ENCODE results near the gene DACT1.

DNA sequence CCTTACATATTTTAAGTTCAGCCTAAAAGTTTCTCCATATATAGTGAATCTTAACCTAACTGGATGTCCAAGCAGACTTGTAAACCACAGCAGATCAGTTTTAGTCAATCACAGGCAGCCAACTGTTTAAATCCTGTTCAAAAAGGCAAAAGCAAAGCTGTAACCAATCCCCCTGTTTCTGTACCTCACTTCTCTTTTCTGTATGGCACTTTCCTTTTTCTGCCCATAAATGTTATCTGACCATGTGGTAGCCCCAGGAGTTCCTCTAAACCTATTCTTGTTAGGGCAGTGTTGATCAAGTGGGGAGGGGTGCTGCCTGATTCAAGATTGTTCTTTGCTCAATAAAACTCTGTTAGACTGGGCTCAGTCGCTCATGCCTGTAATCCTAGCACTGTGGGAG is 8.5 kb upstream of the DACT1 start:
- TF ChIP-seq POLR2A (IDR thresholded peaks at IDR 0.05; ENCODE audit: low read depth, low read length): no peak
- TF ChIP-seq MYC (IDR thresholded peaks at IDR 0.05; ENCODE audit: insufficient read depth, insufficient read length, insufficient replicate concordance, low read length, severe bottlenecking): no peak
- TF ChIP-seq, protein P1, sequence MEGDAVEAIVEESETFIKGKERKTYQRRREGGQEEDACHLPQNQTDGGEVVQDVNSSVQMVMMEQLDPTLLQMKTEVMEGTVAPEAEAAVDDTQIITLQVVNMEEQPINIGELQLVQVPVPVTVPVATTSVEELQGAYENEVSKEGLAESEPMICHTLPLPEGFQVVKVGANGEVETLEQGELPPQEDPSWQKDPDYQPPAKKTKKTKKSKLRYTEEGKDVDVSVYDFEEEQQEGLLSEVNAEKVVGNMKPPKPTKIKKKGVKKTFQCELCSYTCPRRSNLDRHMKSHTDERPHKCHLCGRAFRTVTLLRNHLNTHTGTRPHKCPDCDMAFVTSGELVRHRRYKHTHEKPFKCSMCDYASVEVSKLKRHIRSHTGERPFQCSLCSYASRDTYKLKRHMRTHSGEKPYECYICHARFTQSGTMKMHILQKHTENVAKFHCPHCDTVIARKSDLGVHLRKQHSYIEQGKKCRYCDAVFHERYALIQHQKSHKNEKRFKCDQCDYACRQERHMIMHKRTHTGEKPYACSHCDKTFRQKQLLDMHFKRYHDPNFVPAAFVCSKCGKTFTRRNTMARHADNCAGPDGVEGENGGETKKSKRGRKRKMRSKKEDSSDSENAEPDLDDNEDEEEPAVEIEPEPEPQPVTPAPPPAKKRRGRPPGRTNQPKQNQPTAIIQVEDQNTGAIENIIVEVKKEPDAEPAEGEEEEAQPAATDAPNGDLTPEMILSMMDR (IDR thresholded peaks at IDR 0.05 in 2 of 3, conservative IDR thresholded peaks at IDR 0.05 in 1 of 3; ENCODE audit: control insufficient read depth in 2 of 3, extremely low read depth in 1 of 3, insufficient read depth in 1 of 3, low read depth in 3 of 3, low read length in 3 of 3): no peak
- TF ChIP-seq, protein P2, sequence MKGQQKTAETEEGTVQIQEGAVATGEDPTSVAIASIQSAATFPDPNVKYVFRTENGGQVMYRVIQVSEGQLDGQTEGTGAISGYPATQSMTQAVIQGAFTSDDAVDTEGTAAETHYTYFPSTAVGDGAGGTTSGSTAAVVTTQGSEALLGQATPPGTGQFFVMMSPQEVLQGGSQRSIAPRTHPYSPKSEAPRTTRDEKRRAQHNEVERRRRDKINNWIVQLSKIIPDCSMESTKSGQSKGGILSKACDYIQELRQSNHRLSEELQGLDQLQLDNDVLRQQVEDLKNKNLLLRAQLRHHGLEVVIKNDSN (IDR thresholded peaks at IDR 0.05; ENCODE audit: borderline replicate concordance, extremely low read length, insufficient read depth, low read depth, low read length): no peak
